Tibial nerve (tissue), 3 donors: Measurements from ENCODE around the gene SNX30.

Experiments used
- POLR2A ChIP-seq, 2 donors: fragments of 450-650 bp; IDR thresholded peaks; one replicate each; pipeline ENCODE4 v1.6.1; 2017; ENCODE audit warnings: antibody characterized with exemption in 2 of 2, mild to moderate bottlenecking in 2 of 2, moderate library complexity in 2 of 2
- TF ChIP-seq, protein P1 (sequence below), 5 experiments: fragments of 200-600 bp in 3 of 5; fragments of 450-650 bp in 2 of 5; sonication (generic) in 3 of 5; IDR thresholded peaks; one replicate each; pipeline ENCODE4 v1.5.1; 2016 to 2019; ENCODE audit warnings: antibody characterized with exemption in 5 of 5, mild to moderate bottlenecking in 3 of 5, moderate library complexity in 2 of 5

DNA sequence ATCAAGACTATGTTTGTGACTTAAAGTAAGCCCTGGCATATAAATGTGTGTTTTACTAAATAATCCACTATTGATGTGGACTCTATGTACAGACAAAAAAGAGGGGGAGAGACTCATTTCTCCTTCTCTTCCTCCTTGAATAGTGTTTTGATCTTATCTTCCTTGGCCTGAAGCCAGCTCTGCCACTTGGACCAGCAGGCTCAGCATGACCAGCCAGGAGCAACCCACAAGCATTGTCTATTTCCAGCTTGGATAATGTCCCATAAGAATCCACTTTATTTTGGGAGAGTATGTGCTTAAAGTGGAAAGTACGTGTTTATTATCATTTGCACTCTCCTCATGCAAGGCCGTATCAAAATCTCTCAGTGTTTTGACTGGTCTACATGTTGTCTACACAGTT, 164.0 kb downstream of the SNX30 start:
- TF ChIP-seq, protein P1, sequence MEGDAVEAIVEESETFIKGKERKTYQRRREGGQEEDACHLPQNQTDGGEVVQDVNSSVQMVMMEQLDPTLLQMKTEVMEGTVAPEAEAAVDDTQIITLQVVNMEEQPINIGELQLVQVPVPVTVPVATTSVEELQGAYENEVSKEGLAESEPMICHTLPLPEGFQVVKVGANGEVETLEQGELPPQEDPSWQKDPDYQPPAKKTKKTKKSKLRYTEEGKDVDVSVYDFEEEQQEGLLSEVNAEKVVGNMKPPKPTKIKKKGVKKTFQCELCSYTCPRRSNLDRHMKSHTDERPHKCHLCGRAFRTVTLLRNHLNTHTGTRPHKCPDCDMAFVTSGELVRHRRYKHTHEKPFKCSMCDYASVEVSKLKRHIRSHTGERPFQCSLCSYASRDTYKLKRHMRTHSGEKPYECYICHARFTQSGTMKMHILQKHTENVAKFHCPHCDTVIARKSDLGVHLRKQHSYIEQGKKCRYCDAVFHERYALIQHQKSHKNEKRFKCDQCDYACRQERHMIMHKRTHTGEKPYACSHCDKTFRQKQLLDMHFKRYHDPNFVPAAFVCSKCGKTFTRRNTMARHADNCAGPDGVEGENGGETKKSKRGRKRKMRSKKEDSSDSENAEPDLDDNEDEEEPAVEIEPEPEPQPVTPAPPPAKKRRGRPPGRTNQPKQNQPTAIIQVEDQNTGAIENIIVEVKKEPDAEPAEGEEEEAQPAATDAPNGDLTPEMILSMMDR (IDR thresholded peaks at IDR 0.05): no peak
- no peak for TF ChIP-seq POLR2A (IDR thresholded peaks at IDR 0.05)
